Omental fat pad (tissue), 4 donors: Measurements from ENCODE around the gene KRT26. TPM values are rescaled to one million over a fixed set of nuclear protein-coding genes. Genes with fewer than 3 reads are reported as not detected.

Experiments used
- ATAC-seq: fragments of 150-250 bp; one replicate; pipeline ENCODE4 v1.9.1; 2016; ENCODE audit warnings: mild to moderate bottlenecking, moderate library complexity; ENCODE audit not compliant: low FRiP score
- DNase-seq: peaks from one replicate; pipeline ENCODE4 v3.0.0-alpha.2; 2019; ENCODE audit warnings: low spot score
- CTCF ChIP-seq, 3 donors: fragments of 450-650 bp; IDR thresholded peaks; one replicate each; pipeline ENCODE4 v1.5.1; 2016 to 2017; ENCODE audit warnings: antibody characterized with exemption in 3 of 3, mild to moderate bottlenecking in 3 of 3, moderate library complexity in 2 of 3
- total RNA-seq, 4 donors: library from RNA; depleted of rRNA; stranded (reverse); fragments of >200 nt; gene quantifications; one replicate each; pipeline ENCODE4 v1.1.0, GENCODE V29; 2016

Gene KRT26
- total RNA-seq, 4 donors from 2014 or later = not detected

GRCh38 chr17:40809721-40810421 is 37.9 kb upstream of the KRT26 start:
- ATAC-seq (no peak), DNase-seq (no peak)
- TF ChIP-seq CTCF (IDR thresholded peaks at IDR 0.05) = no peak

- ATAC-seq = no peak
- no peak for TF ChIP-seq CTCF (IDR thresholded peaks at IDR 0.05)
Measured at GRCh38 chr17:40806131-40806530, 34.1 kb upstream of the KRT26 start.

GRCh38 chr17:40803617-40804082 is 31.6 kb upstream of the KRT26 start:
- DNase-seq = peak; percentile 74
- peak; percentile 76 for ATAC-seq
- TF ChIP-seq CTCF (IDR thresholded peaks at IDR 0.05) = peak in 1 of 3 donors; percentile 65

More at GRCh38 chr17:40806131-40806530, 34.1 kb upstream of the KRT26 start:
- DNase-seq = no peak

GRCh38 chr17:40801157-40801556 is 29.2 kb upstream of the KRT26 start:
- ATAC-seq = no peak
- DNase-seq = no peak
- TF ChIP-seq CTCF (IDR thresholded peaks at IDR 0.05) = no peak

- ATAC-seq (no peak), DNase-seq (no peak)
- TF ChIP-seq CTCF (IDR thresholded peaks at IDR 0.05) = no peak
Measured at GRCh38 chr17:40800381-40800780, 28.4 kb upstream of the KRT26 start.

GRCh38 chr17:40799859-40800258 is 27.9 kb upstream of the KRT26 start, which contains the start of gene KRT28:
KRT28 (minus strand) TSS chr17:40799959; CDS start chr17:40799893, 66 bp downstream.
- TF ChIP-seq CTCF (IDR thresholded peaks at IDR 0.05) = no peak
- ATAC-seq = no peak
- no peak for DNase-seq

GRCh38 chr17:40796846-40797245 is 24.8 kb upstream of the KRT26 start:
- DNase-seq (no peak), ATAC-seq (no peak)
- no peak for TF ChIP-seq CTCF (IDR thresholded peaks at IDR 0.05)
